ENCODE measurements around the gene SRMS.

SRMS gene

DNA sequence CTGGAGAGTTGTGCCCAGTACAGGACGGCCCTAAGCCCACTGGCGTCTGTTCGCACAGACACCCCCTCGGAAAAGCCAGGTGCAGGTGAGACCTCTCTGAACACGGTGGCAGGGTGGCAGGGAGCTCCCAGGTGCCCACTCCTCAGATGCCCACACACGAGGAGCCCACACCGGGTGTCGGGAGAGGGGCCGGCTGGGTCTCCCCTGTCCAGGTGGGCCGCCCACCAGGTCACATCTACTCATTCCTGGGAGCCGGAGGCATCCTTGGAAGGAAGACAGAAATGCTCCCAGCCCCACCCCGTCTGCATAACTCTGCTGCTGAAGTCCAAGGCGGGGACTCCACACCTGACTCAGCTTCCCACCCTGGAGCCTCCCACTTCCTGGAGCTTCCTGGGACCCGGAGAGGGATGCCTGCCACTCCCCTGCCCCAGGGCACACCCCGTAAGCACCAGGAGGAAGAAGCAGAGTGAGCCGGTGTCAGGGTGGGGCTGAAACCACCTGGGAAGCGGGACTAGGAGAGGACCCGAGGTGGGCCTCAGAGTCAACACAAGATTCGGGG, 2.5 kb downstream of the SRMS start:
- Histone ChIP-seq H3K9me3 (ENCODE audit: insufficient read depth, low read depth, low read length) (no peaks in the 10 kb centered on the region), H3K4me3 (ENCODE audit: low read length) (no peak overlapping the region), H3K9ac (ENCODE audit: low read depth, low read length) (no peak overlapping the region), H3K4me1 (ENCODE audit: insufficient read depth, low read length) (0 out of 2 replicates have a peak, but pooled peaks cover 4% of the 10 kb centered on the region), H3K27me3 (ENCODE audit: insufficient read depth, low read length) (no peaks in the 10 kb centered on the region), H3K36me3 (ENCODE audit: insufficient read depth, low read length) (no peaks in the 10 kb centered on the region), H3K27ac (ENCODE audit: low read depth, low read length) (no peak overlapping the region)
- WGBS: 80% methylated on average over 19 of the region's 19 CpGs

DNA sequence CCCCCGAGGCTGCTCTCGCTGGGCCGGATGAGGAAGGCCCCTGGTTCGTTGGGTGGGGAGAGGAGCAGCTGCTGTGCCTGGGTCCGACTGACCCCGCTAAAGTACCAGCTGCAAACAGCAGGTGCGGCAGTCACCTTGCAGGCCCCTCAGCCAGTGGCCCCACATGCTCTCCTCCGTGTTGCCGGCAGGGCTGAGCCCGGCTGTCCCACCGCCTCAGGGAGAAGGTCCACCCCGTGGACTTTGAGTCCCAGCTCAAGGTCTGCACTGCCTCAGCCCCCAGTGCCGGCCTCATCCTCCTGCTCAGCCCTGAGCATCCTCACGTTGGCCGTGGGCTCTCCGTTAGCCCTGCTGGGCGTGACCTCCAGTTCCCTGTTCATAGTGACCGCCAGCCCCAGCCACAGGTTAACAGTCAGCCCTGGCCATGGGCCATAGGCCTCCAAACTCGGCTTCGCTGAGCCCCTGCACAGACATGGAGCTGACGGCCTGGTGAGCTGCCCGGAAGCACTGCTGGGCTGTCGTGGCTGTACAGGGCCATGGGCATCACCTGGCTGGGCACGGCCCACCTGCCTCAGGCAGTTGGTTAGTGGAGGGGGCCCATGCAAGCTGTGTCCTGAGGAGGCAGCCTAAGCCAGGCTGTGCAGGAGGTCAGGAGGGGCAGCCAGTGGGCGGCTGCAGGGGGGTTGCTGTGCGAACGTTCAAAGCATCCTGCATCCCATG, 3.1 kb downstream of the SRMS start:
- Histone ChIP-seq H3K4me3 (ENCODE audit: low read length) (no peak overlapping the region), H3K9ac (ENCODE audit: low read depth, low read length) (no peak overlapping the region), H3K36me3 (ENCODE audit: insufficient read depth, low read length) (no peaks in the 10 kb centered on the region), H3K4me1 (ENCODE audit: insufficient read depth, low read length) (0 out of 2 replicates have a peak, but pooled peaks cover 4% of the 10 kb centered on the region), H3K9me3 (ENCODE audit: insufficient read depth, low read depth, low read length) (no peaks in the 10 kb centered on the region), H3K27me3 (ENCODE audit: insufficient read depth, low read length) (no peaks in the 10 kb centered on the region), H3K27ac (ENCODE audit: low read depth, low read length) (no peak overlapping the region)
- WGBS: 89% methylated on average over 27 of the region's 27 CpGs

DNA sequence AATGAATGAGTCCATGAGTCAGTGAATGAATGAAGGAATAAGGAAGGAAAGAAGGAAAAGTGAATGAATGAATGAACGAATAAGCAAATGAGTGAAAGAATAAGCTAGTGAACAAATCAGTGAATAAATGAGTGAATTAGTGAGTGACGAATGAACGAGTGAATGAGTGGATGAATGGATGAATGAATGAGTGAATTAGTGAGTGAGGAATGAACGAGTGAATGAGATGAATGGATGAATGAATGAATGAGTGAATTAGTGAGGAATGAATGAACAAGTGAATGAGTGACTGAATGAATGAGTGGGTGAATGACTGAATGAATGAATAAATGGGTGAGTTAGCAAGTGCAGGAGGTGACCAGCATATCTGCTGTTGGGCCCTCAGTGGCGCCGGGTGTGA, 3.8 kb downstream of the SRMS start:
- Histone ChIP-seq H3K27me3 (ENCODE audit: insufficient read depth, low read length) (no peaks in the 10 kb centered on the region), H3K4me3 (ENCODE audit: low read length) (no peak overlapping the region), H3K27ac (ENCODE audit: low read depth, low read length) (no peak overlapping the region), H3K4me1 (ENCODE audit: insufficient read depth, low read length) (0 out of 2 replicates have a peak, but pooled peaks cover 4% of the 10 kb centered on the region), H3K9me3 (ENCODE audit: insufficient read depth, low read depth, low read length) (no peaks in the 10 kb centered on the region), H3K9ac (ENCODE audit: low read depth, low read length) (no peak overlapping the region), H3K36me3 (ENCODE audit: insufficient read depth, low read length) (no peaks in the 10 kb centered on the region)
- 90% methylated on average over 6 of the region's 6 CpGs for WGBS

DNA sequence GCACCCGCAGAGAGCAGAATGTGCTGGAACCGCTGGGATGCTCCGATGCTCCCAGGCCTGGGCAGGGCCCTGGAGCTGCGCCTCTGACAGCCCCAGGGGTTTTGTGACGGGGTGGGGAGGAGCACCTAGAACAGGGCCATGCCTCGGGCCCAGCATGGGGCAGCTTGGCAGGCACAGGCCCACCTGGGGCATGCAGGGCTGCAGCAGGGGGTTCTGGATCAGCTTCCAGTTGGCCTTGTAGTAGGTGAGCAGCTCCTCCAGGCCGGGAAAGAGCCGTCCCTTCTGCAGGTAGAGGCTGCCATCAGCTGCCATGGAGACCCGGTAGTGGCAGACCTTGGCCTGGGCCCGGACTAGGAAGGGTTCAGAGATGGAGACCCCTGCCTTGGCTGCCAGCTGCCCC, 4.4 kb downstream of the SRMS start:
- H3K4me1 ChIP-seq (ENCODE audit: insufficient read depth, low read length): 0 out of 2 replicates have a peak, but pooled peaks cover 4% of the 10 kb centered on the region
- H3K9ac ChIP-seq (ENCODE audit: low read depth, low read length): no peak overlapping the region
- H3K4me3 ChIP-seq (ENCODE audit: low read length): no peak overlapping the region
- H3K27me3 ChIP-seq (ENCODE audit: insufficient read depth, low read length): no peaks in the 10 kb centered on the region
- 89% methylated on average over 10 of the region's 10 CpGs for WGBS
- H3K27ac ChIP-seq (ENCODE audit: low read depth, low read length): no peak overlapping the region
- H3K9me3 ChIP-seq (ENCODE audit: insufficient read depth, low read depth, low read length): no peaks in the 10 kb centered on the region
- H3K36me3 ChIP-seq (ENCODE audit: insufficient read depth, low read length): no peaks in the 10 kb centered on the region

DNA sequence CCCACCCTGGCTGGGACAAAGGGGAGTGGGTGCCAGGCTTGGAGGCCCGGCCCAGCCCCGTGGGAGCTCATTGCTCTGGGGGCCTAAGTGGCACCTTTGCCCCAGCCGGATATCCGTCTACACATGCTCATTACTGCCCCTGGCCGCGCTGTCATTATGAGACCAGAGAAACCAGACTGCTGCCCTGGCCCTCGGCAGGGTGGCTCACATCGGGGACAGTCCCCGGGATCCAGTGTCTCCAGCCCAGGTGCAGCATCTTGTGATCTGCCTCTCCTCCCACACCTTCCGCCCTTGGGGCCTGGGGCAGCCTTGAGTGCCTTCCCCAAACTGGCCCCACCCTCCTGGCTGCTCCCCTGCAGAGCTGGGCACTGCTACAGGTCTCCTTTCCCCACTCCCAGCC, 4.9 kb downstream of the SRMS start:
- Histone ChIP-seq H3K9ac (ENCODE audit: low read depth, low read length) (no peak overlapping the region), H3K4me3 (ENCODE audit: low read length) (no peak overlapping the region), H3K36me3 (ENCODE audit: insufficient read depth, low read length) (no peaks in the 10 kb centered on the region), H3K27me3 (ENCODE audit: insufficient read depth, low read length) (no peaks in the 10 kb centered on the region), H3K9me3 (ENCODE audit: insufficient read depth, low read depth, low read length) (no peaks in the 10 kb centered on the region), H3K4me1 (ENCODE audit: insufficient read depth, low read length) (no peaks in the 10 kb centered on the region), H3K27ac (ENCODE audit: low read depth, low read length) (no peak overlapping the region)
- 91% methylated on average over 10 of the region's 10 CpGs for WGBS

DNA sequence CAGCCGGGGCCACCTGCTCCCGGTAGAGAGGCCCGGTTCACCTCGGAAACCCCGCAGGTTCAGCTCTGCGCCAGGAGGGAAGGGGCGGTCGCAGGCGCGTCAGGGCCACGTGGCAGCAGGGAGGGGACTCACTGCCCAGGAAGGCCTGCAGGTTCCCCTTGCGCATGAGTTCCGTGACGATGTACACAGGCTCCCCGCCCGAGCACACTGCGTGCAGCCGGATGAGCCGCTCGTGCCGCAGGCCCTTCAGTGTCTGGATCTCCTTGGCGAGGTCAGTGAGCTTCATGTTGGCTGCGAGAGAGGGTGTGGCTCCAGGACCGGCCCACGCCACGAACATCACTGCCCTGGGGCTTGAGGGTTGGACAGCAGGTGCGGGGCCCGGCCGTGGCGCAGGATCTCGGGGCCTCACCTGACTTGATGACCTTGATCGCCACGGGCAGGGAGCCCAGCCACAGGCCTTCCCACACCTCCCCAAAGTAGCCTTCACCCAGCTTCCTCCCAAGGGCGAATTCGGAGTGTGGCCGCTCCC, 5.5 kb downstream of the SRMS start:
- Histone ChIP-seq H3K27ac (ENCODE audit: low read depth, low read length) (no peak overlapping the region), H3K9me3 (ENCODE audit: insufficient read depth, low read depth, low read length) (no peaks in the 10 kb centered on the region), H3K4me3 (ENCODE audit: low read length) (no peak overlapping the region), H3K27me3 (ENCODE audit: insufficient read depth, low read length) (no peaks in the 10 kb centered on the region), H3K36me3 (ENCODE audit: insufficient read depth, low read length) (no peaks in the 10 kb centered on the region), H3K9ac (ENCODE audit: low read depth, low read length) (no peak overlapping the region), H3K4me1 (ENCODE audit: insufficient read depth, low read length) (no peaks in the 10 kb centered on the region)
- WGBS: 93% methylated on average over 36 of the region's 36 CpGs

DNA sequence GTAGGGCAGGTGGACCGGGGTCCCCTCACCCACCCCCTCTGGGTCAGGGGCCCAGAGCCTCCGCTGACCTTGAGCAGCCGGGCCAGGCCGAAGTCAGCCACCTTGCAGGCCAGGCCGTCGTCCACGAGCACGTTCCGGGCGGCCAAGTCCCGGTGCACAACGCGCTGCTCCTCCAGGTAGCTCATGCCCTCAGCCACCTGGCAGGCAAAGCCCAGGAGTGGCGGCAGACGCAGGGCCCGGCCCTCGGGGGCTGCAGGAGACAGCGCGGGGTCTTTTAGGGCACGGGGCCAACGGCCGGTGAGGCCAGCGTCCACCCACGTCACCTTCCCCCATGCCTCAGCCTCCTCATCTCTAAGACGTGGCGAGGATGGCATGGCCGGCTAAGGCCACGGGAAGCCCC, 6.2 kb downstream of the SRMS start:
- H3K4me3 ChIP-seq (ENCODE audit: low read length): no peak overlapping the region
- H3K9ac ChIP-seq (ENCODE audit: low read depth, low read length): no peak overlapping the region
- H3K4me1 ChIP-seq (ENCODE audit: insufficient read depth, low read length): no peaks in the 10 kb centered on the region
- H3K36me3 ChIP-seq (ENCODE audit: insufficient read depth, low read length): no peaks in the 10 kb centered on the region
- no peak overlapping the region for H3K27ac ChIP-seq (ENCODE audit: low read depth, low read length)
- 94% methylated on average over 28 of the region's 28 CpGs for WGBS
- no peaks in the 10 kb centered on the region for H3K27me3 ChIP-seq (ENCODE audit: insufficient read depth, low read length)
- H3K9me3 ChIP-seq (ENCODE audit: insufficient read depth, low read depth, low read length): no peaks in the 10 kb centered on the region

DNA sequence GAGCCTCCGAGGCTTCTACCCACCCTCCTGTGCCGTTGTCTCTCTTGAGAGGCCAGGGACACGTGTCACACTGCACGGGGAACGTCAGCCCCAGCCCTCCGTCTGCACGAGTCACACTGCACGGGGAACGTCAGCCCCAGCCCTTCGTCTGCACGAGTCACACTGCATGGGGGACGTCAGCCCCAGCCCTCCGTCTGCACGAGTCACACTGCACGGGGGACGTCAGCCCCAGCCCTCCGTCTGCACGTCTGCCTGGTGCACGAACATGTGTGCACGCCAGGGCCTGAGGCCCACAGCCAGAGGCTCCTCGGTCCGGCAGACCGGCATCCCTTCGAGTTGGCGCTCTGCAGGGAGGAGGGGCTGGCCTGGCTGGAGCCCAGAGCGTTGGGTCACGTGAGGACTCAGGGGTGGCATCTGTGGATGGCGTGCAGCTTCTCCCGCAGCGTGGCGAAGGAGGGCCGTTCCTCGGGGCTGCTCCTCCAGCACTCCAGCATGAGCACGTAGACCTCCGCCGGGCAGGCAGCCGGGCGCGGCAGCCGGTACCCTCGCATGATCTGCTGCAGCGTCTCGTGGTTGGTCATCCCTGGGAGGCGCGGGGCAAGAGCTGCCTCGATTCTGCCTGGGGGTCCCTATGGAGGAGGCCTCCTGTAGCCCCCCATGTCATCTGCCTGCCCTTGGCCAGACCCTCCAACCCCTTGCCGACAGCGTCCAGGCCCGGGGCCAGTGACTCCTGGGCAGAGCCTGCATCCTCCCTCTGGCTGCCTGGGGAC, 6.9 kb downstream of the SRMS start:
- no peaks in the 10 kb centered on the region for H3K9me3 ChIP-seq (ENCODE audit: insufficient read depth, low read depth, low read length)
- no peak overlapping the region for H3K4me3 ChIP-seq (ENCODE audit: low read length)
- H3K9ac ChIP-seq (ENCODE audit: low read depth, low read length): no peak overlapping the region
- WGBS: 93% methylated on average over 49 of the region's 49 CpGs
- H3K27ac ChIP-seq (ENCODE audit: low read depth, low read length): no peak overlapping the region
- H3K27me3 ChIP-seq (ENCODE audit: insufficient read depth, low read length): no peaks in the 10 kb centered on the region
- no peaks in the 10 kb centered on the region for H3K36me3 ChIP-seq (ENCODE audit: insufficient read depth, low read length)
- no peaks in the 10 kb centered on the region for H3K4me1 ChIP-seq (ENCODE audit: insufficient read depth, low read length)

DNA sequence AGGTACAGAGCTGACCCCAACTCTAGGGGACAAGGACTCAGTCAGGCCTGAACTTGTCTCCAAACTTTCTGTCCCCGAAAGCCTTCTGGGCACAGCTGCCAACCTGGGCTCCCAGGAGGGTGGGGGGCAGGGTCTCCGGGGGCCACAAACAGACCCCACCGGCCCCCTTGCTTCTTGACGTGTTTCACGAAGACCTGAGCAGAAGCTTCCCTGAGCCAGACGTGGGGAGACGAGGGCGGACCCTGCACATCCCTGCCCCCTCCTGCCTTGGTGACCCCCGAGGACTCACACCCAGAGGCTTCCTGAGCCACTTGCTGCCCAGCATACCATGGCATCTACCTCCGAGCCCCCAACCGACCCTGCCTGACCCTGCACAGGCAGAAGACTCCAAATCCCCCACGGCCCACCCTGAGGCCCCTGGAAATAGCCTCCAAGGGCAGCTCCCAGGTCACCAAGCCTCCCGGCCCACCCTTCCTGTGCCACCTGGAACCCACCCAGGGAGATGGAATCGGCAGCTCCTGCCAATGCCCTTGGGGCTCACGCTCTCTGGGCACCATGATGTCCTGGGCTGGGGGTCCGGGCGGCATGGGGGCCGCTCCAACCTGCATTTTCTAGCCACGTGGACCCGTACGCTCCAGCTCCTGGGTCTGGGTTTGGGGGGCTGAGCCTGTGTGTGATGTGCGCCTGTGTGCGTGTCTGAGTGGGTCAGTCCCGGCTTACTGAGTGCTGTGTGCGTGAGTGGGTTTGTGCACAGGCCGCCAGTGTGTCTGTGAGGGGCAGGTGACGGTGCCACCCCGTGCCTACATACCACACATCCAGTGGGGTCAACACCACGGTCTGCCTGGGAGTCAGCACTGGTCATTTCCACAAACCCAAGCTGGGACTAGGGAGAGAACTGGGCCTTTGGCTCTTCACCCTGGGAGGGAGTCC, 7.8 kb downstream of the SRMS start:
- H3K9ac ChIP-seq (ENCODE audit: low read depth, low read length): no peak overlapping the region
- 93% methylated on average over 29 of the region's 29 CpGs for WGBS
- no peaks in the 10 kb centered on the region for H3K27me3 ChIP-seq (ENCODE audit: insufficient read depth, low read length)
- H3K27ac ChIP-seq (ENCODE audit: low read depth, low read length): no peak overlapping the region
- H3K4me3 ChIP-seq (ENCODE audit: low read length): no peak overlapping the region
- H3K36me3 ChIP-seq (ENCODE audit: insufficient read depth, low read length): no peaks in the 10 kb centered on the region
- H3K9me3 ChIP-seq (ENCODE audit: insufficient read depth, low read depth, low read length): no peaks in the 10 kb centered on the region
- no peaks in the 10 kb centered on the region for H3K4me1 ChIP-seq (ENCODE audit: insufficient read depth, low read length)

DNA sequence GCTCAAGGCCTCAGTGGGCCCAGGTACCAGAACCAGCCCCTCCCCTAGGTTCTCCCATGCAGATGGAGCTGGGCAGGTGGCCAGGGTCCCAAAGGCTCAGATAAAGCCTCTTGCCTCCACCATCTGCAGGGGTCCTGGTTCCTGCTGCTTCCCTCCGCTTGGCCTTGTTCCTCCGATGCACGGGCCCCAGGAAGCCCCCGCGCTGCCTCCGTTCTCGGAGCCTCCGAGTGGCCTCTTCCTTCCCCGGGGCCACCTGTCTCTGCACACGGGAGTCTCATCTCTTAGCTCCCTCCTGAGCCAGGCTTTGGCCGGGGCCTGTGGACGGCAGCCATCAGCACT, 8.5 kb downstream of the SRMS start:
- WGBS: 90% methylated on average over 12 of the region's 12 CpGs
- H3K9me3 ChIP-seq (ENCODE audit: insufficient read depth, low read depth, low read length): no peaks in the 10 kb centered on the region
- no peaks in the 10 kb centered on the region for H3K36me3 ChIP-seq (ENCODE audit: insufficient read depth, low read length)
- H3K4me3 ChIP-seq (ENCODE audit: low read length): no peak overlapping the region
- H3K27me3 ChIP-seq (ENCODE audit: insufficient read depth, low read length): no peaks in the 10 kb centered on the region
- H3K4me1 ChIP-seq (ENCODE audit: insufficient read depth, low read length): no peaks in the 10 kb centered on the region
- no peak overlapping the region for H3K27ac ChIP-seq (ENCODE audit: low read depth, low read length)
- H3K9ac ChIP-seq (ENCODE audit: low read depth, low read length): no peak overlapping the region
